Left lung (tissue), 10 donors: ENCODE results near the gene SENP7. TPM values are rescaled to one million over a fixed set of nuclear protein-coding genes. Genes with fewer than 3 reads are reported as not detected.

Experiments
- ATAC-seq: fragments of 200-7000 bp; cut with Tn5 transposase; one replicate; pipeline ENCODE4 v1.9.1; 2020; ENCODE audit warnings: moderate library complexity
- DNase-seq, 4 donors: peaks; one replicate each; pipeline ENCODE4 v3.0.0-alpha.2; 2013 to 2020
- H3K27ac ChIP-seq, 2 donors: fragments of 200-600 bp; sonication (generic) in 1 of 2; one replicate each; pipeline versions ENCODE4 v1.5.0 to v1.8.0; 2020 to 2021
- H3K27me3 ChIP-seq, 2 donors: fragments of 200-600 bp; sonication (generic) in 1 of 2; one replicate each; pipeline versions ENCODE4 v1.5.0 to v1.8.0; 2020 to 2021
- H3K36me3 ChIP-seq, 2 donors: fragments of 200-600 bp; sonication (generic) in 1 of 2; one replicate each; pipeline versions ENCODE4 v1.5.0 to v1.8.0; 2020 to 2021
- H3K4me1 ChIP-seq, 2 donors: fragments of 200-600 bp; one replicate each; pipeline ENCODE4 v1.8.0; 2021
- H3K4me3 ChIP-seq, 2 donors: fragments of 200-600 bp; sonication (generic) in 1 of 2; one replicate each; pipeline versions ENCODE4 v1.5.0 to v1.8.0; 2020 to 2021; ENCODE audit warnings: mild to moderate bottlenecking in 1 of 2
- H3K9me3 ChIP-seq, 2 donors: fragments of 200-600 bp; sonication (generic) in 1 of 2; one replicate each; pipeline versions ENCODE4 v1.5.0 to v1.8.0; 2020 to 2021
- intact Hi-C, 2 donors: fragments of 100-400 bp; cut with DNase I; formaldehyde crosslinking; loops; one replicate each; pipeline versions ENCODE4 v1.11.2 to v1.14.2; 2022
- polyA plus RNA-seq, 6 donors: library from polyadenylated mRNA; unstranded; fragments of 120-200 nt; gene quantifications; one replicate each; pipeline ENCODE4 v1.2.1, GENCODE V29; 2013; ENCODE audit not compliant: insufficient read length in 6 of 6
- total RNA-seq, 2 donors: library from RNA; stranded (reverse); fragmentation: NEBNext Ultra II Directional; extraction: Animal tissue kit (Norgen Biotek cat#: 25700); gene quantifications; one replicate each; pipeline ENCODE4 v1.2.1, GENCODE V29; 2021
- TF ChIP-seq, protein P1 (sequence below), 2 donors: fragments of 200-600 bp; sonication (generic) in 1 of 2; IDR thresholded peaks; one replicate each; pipeline versions ENCODE4 v1.5.0 to v1.8.0; 2021; ENCODE audit warnings: antibody characterized with exemption in 2 of 2
- donor health status: DM: no; HTN: yes; CAD: no.
- donor health status: DM: no; HTN: no; CAD: no.

SENP7 gene
- total and polyA plus RNA-seq, 8 donors, result 13.2 to 106 (median 98.4) TPM

DNA sequence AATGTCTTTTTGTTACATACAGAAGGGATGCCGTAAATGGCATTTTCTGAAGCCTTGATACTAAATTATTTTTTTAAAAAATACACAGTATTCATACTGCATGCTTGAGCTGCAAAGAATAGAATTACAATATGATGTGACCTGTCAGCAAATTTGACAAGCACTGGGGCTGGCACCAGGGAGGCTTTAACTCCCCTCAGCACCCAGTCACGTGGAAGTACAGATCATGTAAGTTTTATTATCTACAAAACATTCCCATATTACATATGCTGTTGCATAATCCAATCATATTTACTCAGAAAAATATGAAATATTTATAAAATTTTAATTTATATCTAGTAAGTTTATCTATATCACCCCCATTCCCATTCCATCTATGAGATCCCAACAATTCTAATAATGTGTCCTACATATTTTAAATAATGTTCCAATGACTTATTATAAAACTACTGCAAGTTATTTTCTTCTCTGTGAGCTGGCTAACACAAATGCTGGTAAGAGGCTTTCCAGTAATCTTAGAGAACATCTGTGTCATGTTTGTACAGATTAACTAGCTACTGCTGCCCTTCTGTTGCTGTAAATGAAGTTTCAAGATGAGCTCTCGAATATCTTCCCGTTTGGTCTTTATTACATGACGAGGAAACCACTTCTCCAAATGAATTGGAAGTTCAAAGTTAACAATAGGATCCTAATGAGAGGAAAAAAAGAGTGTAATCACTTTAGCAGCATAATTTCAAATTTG is 187.4 kb downstream of the SENP7 start:
- TF ChIP-seq, protein P1, sequence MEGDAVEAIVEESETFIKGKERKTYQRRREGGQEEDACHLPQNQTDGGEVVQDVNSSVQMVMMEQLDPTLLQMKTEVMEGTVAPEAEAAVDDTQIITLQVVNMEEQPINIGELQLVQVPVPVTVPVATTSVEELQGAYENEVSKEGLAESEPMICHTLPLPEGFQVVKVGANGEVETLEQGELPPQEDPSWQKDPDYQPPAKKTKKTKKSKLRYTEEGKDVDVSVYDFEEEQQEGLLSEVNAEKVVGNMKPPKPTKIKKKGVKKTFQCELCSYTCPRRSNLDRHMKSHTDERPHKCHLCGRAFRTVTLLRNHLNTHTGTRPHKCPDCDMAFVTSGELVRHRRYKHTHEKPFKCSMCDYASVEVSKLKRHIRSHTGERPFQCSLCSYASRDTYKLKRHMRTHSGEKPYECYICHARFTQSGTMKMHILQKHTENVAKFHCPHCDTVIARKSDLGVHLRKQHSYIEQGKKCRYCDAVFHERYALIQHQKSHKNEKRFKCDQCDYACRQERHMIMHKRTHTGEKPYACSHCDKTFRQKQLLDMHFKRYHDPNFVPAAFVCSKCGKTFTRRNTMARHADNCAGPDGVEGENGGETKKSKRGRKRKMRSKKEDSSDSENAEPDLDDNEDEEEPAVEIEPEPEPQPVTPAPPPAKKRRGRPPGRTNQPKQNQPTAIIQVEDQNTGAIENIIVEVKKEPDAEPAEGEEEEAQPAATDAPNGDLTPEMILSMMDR (IDR thresholded peaks at IDR 0.05), result no peak

DNA sequence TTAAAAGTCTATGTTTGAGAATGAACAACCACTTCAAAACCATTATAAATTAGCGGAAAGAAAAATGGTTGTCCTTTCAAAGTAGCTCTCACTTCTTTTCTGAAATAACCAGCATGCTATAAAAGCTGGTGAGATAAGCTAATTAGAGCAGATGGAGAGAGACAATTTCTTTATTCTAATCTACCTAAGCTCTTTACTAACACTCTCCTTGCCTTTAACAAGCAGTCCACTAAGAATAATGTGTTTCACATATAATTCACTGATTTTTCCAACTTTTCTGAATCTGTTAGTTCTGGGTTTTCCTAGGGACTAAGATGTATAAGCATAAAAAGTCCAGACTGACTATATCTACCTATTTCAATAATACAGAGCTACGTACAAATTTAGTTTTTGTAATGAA is 192.5 kb downstream of the SENP7 start, which contains the start of gene IMPG2:
TSS of gene IMPG2 (minus strand) at position 101 of the 400 bp plus-strand sequence. CDS start 203 bp downstream, outside the sequence.
- Histone ChIP-seq H3K36me3 (peaks cover 0 to 7% of the 10 kb centered on the region in 2 donors), H3K9me3 (no peaks in the 10 kb centered on the region), H3K27ac (no peak within 1 kb of the TSS), H3K4me1 (no peaks in the 10 kb centered on the region), H3K27me3 (no peaks in the 10 kb centered on the region), H3K4me3 (no peak within 1 kb of the TSS)
- intact Hi-C loops, result no loop called here
- TF ChIP-seq, protein P1 (IDR thresholded peaks at IDR 0.05), result no peak
- DNase-seq, result no peak
- ATAC-seq, result no peak

More for the DNA sequence above, 187.4 kb downstream of the SENP7 start:
- ATAC-seq, result no peak
- H3K9me3 ChIP-seq, result no peaks in the 10 kb centered on the region
- no peak for DNase-seq
- H3K4me1 ChIP-seq, result no peaks in the 10 kb centered on the region
- no peak overlapping the region for H3K4me3 ChIP-seq
- H3K27me3 ChIP-seq, result no peaks in the 10 kb centered on the region
- H3K36me3 ChIP-seq, result peaks cover 0 to 26% of the 10 kb centered on the region in 2 donors
- H3K27ac ChIP-seq, result no peak overlapping the region
- intact Hi-C loops, result no loop called here

DNA sequence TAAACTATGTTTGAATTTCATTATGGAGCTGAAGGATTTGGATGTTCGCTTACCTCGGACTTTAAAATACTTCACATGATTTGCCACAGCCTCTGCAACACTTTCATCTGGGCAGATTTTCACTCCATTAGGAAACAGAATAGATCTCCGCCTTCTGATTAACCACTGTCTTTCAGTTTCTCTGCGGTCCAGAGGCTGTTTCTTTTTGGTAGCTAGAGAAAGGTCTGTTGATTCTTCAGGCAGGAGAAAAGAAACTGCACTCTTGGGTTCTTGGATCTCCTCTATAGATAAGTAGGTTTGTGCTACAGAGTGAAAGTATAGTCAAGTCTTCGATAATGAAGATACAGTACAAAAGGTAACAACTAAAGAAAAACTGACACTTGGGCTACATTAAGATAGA is 193.5 kb downstream of the SENP7 start:
- Histone ChIP-seq H3K27me3 (no peaks in the 10 kb centered on the region), H3K36me3 (no peaks in the 10 kb centered on the region), H3K27ac (no peak overlapping the region), H3K4me3 (no peak overlapping the region), H3K9me3 (no peaks in the 10 kb centered on the region), H3K4me1 (no peaks in the 10 kb centered on the region)
- intact Hi-C loops, result no loop called here
- ATAC-seq (no peak), DNase-seq (no peak)
- TF ChIP-seq, protein P1 (IDR thresholded peaks at IDR 0.05), result no peak

DNA sequence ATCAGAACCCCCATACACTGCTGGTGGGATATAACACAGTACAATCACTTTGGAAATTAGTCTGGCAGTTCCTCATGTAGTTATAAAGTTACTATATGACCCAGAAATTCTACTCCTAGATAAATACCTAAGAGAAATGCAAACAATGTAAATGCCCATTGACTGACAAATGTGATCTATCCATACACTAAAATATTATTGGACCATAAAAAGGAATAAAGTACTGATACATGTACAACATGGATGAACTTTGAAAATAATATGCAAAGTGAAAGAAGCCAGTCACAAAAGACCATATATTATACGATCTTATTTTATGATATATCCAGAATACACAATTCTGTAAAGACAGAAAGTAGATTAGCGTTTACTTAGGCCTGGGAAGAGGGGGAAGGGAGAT is 200.5 kb downstream of the SENP7 start:
- intact Hi-C loops, result no loop called here
- Histone ChIP-seq H3K36me3 (no peaks in the 10 kb centered on the region), H3K9me3 (peaks cover 0 to 20% of the 10 kb centered on the region in 2 donors)

DNA sequence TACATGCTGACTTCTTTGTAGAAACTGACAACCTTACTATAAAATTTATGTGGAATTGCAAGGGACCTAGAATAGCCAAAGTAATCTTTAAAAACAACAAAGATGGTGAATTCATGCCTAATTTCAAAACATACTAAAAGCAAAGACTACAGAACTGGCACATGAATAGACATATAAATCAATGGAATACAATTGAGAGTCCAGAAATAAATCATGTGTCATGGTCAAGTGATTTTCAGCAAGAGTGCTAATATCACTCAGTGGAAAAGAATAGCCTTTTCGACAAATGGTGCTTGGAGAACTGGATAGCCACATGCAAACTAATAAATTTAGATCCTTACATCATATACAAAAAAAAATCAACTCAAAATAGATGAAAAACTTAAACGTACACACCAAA is 201.3 kb downstream of the SENP7 start:
- H3K36me3 ChIP-seq, result no peaks in the 10 kb centered on the region
- no peaks in the 10 kb centered on the region for H3K4me1 ChIP-seq
- H3K27ac ChIP-seq, result no peak overlapping the region
- intact Hi-C loops, result no loop called here
- DNase-seq, result no peak
- no peak overlapping the region for H3K4me3 ChIP-seq
- H3K9me3 ChIP-seq, result peaks cover 0 to 24% of the 10 kb centered on the region in 2 donors
- H3K27me3 ChIP-seq, result no peaks in the 10 kb centered on the region
- ATAC-seq, result no peak
- TF ChIP-seq, protein P1 (IDR thresholded peaks at IDR 0.05), result no peak

More for the DNA sequence above, 200.5 kb downstream of the SENP7 start:
- no peak for DNase-seq
- Histone ChIP-seq H3K27me3 (no peaks in the 10 kb centered on the region), H3K27ac (no peak overlapping the region), H3K4me1 (no peaks in the 10 kb centered on the region), H3K4me3 (no peak overlapping the region)
- TF ChIP-seq, protein P1 (IDR thresholded peaks at IDR 0.05), result no peak
- no peak for ATAC-seq
